Stimulated activated naive CD8-positive, alpha-beta T cell treated with anti-CD3 and anti-CD28 coated beads, Interleukin-15, Interleukin-2, amounts not matched to agents 100 U/mL and 50 U/mL, for 24 hours (primary cell): ENCODE results near the gene MAPRE2.
"Not testable (repeated sequence)": the region's sequence is repeated elsewhere in the genome, so short reads cannot be mapped to it uniquely, and the experiment has no call there.

Experiments
- ATAC-seq: fragments of 150-1000 bp; cut with Tn5 transposase; one replicate; pipeline ENCODE4 v1.10.0; 2021
- DNase-seq: peaks from one replicate; pipeline ENCODE4 v3.0.0; 2021

MAPRE2 gene

DNA sequence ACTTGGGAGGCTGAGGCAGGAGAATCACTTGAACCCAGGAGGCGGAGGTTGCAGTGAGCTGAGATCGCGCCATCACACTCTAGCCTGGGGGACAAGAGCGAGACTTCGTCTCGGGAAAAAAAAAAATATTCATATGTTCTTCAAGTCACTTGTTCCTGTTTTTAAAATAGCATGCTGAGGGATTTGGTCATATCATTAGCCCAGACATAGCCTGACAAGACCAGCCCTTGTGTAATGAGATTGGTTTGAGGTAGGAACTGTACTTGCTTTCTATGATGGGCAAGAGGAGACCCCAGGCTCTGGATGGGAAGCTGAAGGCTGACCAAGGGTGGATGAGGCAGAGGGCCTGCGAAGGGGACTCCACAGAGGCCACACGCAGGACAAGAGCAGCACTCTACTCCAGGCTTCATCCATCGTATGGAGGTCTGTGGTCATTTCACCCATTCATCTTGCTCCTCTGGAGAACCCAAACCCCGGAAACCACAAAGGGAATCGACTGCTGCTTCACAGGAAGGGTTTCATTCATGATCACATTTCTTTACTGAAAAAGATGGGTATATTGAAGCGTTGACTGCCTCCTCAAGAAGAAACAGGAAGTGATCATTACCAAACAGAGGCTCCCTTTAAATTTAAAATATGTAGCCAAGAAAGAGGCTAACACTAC, 112.5 kb downstream of the MAPRE2 start:
- DNase-seq, result no peak

DNA sequence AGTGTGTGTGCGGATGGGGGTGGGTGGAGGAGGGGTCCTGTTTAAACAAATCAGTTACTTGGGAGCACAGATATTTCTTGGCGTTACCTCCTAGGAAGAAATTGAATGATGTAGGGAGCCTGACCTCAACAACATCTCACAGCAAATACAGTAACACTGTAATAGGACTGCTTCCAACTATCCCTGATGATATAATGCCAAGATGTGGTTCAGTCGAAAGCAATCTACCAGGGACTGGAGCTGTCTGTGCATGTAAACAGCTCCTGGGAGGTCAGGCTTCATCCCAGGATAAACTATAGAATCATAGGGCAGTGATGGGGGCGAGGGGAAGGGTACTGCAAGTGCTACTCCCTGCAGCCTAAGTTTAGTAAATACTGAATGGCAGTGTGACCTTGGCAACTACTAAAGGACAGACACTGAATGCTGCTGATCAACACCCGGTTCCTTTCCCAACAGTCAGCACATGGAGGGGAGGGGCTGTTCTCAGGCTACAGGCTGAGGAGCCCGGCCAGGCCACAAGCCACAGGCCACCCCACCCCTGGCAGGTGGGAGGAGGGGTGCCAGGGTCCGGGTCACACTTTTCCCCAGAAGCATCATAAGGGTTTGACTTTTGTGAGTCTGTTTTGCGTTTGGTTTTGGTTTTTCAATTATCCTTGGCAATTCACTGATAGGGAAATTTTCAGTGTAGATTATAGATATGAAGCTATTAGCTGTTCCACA, 114.3 kb downstream of the MAPRE2 start:
- DNase-seq (peak; percentile 28), ATAC-seq (no peak)

More for the DNA sequence above, 112.5 kb downstream of the MAPRE2 start:
- no peak for ATAC-seq

DNA sequence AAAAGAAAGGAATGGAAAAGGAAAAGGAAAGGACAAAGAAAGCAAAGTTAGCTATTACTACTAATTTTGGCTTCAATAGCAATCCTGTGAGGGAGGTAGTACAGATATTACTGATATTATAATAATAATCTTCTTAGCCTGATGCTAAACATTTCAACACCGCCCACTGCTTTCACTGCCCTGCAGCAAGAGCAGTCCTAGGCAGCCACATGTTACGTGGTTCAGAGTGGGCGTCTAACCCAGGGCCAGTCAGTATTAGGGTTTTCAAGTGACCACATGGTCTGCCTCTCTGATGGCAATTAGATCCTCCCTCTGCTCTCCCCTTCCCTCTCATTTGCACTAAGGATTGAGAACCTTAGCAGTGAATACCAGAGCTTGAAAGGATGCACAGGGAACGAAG, 116.0 kb downstream of the MAPRE2 start:
- ATAC-seq (no peak), DNase-seq (no peak)

DNA sequence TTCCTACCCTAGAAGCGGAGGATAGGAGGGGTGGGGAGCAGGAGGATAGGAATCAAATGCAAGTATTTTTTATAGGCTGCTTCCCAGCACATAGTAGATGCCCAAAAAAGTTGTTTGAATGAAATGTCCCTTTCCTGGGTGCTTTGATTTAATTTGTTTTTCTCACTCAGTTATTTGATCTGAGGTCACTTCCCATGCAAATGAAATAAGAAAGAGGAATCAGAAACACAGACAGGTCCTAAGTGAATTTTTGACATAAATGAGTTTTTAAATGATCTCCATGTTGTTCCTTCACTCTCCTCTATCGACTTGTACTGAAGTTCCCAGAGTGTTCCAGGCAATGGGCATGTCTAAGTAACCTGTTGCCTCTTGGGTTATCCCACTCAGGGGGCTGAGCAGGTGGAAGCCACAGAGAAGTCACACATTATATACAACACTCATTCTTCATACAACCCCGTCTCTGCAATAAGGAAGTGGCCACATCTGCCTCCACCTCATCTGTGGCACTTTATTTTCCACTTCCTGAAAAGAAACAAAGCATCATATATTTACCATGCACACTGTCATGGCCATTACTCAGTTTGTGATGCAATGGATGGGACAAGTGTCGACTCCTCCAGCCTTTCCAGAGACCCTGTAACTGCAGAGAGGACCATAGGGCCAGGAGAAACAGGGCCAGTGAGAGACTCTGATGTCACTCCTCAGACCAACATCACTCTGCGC, 117.7 kb downstream of the MAPRE2 start:
- peak; percentile 83 for ATAC-seq
- peak; percentile 20 for DNase-seq

DNA sequence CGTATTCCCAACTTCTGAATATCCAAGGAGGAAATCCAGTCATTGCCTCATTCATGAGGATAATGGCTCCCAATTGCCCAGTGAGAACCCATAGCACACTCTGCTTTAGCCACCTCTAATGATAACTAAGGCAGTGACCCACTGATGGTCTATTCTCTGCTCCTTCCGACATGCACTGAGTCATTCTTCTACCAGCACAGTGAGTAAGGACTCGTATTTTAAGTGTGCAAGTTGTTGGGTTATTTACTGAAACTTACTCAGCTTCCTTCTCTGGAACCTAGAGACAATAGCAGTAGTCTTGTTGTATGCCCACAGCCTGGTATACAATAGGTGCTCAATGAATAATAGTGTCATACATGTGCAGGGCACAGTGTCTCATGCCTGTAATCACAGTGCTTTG, 118.6 kb downstream of the MAPRE2 start:
- ATAC-seq (peak; percentile 73), DNase-seq (no peak)

DNA sequence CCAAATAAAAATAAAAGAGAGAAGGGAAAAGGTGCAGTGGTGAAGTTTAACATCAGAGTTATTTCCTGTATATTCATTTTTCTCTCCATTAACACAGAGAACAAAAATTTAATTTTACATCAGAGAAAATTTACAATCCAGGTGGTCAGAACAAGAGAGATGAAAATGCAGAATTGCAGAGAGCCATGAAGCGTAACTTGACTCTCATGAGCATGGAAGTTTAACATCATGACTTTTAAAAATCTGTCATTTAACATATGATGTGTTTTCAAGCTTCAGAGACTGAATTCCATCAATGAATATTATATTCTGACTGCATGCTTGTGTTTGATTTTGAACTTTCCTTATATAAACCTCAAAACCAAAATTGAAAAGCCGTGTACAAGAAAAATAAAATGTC, 120.3 kb downstream of the MAPRE2 start:
- ATAC-seq (no peak), DNase-seq (no peak)

DNA sequence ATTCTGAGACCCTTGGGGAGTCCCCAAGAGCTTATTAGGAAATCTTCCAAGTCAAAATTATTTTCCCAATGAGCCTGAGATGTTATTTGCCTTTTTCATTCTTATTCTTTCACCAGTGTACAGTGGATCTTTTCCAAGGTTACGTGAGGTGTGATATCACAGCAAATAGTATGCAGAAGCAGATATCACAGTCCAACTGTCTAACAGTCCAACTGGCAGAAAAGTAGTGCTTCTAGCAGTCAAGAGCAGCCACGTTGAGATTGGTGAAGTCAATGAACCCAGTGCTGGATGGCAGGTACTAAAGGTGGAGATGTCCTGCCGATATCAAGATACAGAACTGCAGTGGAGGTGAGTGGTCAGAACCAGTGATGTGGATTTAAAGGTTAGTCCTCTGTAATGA, 120.7 kb downstream of the MAPRE2 start:
- ATAC-seq (no peak), DNase-seq (no peak)

DNA sequence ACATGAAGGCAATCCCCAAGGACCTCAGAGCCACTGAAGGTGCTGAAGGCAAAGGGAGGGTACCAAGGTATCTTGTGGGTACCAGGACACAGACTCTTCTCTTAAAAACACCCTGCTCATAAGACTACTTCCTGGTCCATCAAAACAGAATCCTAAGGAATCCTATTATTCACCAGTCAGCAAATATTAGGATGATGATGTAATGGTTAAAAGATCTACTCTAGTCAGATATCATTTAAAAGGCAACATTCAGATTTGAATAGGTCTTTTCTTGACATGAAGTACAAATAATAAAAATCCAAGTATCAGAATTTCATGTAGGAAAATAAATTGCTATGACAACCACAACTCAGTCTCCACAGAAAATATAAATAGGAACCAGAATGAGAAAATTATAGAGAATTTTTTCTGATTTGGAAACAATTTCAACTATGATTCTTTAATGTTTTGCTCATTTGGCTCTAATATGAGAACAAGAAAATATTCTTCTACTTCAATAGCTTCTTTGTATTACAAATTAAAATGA, 121.9 kb downstream of the MAPRE2 start:
- ATAC-seq (no peak), DNase-seq (no peak)

DNA sequence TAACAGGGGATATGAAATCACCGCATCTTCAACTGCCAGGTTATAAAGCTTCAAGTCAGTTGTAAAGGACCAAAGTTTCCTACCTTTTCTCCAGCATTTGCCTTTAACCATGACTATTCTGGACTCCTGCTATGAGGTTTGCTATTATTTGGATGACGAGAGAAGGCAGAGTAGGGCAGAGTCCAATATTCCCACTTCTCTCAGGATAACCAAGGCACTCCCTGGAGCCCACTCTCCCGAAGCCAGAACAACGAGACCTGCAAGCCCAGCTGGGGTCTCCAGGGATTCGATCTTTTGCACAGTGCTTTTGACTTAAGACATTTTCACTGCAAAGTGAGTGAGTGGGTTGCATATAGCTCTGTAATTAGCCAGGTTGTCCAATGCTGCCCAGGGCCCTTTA, 122.5 kb downstream of the MAPRE2 start:
- DNase-seq (no peak), ATAC-seq (no peak)

DNA sequence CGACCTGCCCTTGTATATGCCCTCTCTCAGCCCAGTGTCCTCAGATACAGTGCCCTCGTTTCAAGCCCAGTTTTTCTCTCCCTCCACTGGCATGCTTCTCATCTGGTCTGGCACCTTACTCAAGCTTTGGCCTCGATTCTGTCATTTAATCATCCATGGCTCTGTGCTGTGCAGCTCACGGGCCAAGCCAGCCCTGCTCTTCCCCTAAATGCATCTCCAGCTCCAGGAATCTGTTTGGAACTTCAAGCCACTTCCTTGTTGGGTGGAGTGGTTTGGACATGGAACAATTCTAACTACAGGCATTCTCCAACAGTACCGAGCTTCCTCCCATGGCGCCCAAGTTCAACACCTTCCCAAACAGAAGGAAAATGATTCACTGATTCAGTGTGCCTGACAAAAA, 122.9 kb downstream of the MAPRE2 start:
- DNase-seq (no peak), ATAC-seq (no peak)

DNA sequence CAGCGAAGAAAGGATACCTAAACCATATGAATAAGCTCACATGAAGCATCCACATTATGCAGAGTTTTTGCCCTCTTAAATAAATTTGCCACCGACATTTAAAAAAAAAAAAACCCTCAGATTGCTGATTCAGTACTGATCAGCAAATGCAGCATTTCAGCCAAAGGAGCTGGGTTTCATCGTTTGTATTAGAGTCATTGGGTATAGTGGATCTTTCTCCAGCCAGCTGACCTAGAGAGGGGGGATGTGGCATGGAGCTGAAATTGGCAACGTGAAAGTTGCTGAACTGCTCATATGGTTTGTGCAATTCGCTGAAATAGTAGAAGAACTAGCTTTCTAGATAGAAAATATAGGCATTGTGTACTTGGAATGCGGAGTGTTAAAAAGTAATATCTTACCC, 126.1 kb downstream of the MAPRE2 start:
- ATAC-seq (no peak), DNase-seq (no peak)

DNA sequence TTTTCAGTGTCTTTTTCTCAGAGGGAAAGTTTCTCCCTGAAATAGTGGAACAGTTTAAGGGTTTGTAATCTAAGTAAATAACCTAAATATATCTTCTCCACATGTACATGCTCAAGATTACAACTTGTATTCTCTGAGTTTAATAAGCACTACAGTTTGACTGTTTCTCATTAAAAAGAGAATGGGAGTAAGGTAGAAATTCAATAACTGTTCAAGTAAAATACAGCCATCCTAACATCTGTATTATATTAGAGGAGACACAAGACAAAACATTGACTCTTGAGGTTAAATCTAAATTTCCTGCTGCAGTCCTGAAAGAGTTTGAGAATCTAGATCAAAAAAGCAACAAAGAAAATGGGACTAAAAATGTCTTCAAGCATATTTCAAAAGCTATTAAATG, 126.6 kb downstream of the MAPRE2 start:
- DNase-seq, result no peak
- ATAC-seq, result no peak

DNA sequence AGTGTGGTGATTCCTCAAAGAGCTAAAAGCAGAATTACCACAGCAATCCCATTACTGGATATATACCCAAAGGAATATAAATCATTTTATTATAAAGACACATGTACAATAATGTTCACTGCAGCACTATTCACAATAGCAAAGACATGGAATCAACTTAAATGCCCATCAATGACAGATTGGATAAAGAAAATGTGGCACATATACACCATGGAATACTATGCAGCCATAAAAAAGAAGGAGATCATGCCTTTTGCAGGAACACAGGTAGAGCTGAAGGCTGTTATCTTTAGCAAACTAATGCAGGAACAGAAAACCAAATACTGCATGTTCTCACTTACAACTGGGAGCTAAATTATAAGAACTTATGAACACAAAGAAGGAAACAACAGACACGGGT, 129.1 kb downstream of the MAPRE2 start:
- ATAC-seq, DNase-seq: not testable (repeated sequence)

DNA sequence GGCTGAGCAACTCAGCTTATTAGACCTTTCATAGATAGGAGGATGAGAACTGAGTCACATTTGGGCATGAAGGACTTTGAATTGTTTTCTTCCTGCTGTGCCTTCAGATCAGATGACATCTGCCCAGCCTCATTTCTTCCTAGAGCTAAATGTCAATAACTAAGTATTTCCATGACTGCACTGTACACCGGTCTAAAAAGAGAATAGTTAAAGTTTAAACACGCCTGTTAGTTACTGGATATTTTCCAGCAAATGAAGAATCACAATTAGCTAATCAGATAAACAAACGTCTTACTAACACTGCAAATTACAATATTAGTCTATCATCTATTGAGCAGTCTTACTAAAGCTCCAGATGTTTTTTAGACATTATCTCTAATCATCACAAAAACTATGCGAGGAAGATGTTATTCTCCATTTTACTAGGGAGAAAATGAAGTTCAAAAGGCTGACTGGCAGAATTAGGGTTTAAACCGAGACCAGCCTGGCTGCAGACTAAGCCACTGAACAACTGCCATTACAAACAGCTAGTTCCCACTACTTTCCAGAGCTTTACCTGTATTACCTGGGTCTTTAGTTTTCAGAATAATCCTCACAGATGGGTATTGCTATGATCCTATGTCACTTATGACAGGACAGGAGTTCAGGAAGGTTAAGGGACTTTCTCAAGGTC, 130.2 kb downstream of the MAPRE2 start:
- ATAC-seq, result peak; percentile 84
- no peak for DNase-seq

DNA sequence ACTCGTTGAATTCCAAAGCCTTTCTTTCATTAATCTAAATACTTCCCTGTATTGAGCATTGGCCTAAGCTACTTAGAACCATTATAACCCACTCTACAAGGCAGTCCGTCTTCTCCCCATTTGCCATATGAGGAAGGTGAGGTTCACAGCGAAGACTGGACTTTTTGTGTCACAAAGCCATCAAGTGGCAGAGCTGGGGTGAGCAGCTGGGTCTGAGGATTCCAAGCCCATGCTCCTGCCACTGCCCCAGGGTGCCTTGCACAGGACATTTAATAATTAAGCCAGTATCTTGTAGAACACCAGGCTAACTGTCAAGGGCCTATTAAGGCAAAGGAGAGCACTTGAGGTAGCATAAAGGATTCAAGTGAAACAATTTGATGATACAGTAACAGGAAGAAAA, 130.8 kb downstream of the MAPRE2 start:
- ATAC-seq, result no peak
- no peak for DNase-seq

DNA sequence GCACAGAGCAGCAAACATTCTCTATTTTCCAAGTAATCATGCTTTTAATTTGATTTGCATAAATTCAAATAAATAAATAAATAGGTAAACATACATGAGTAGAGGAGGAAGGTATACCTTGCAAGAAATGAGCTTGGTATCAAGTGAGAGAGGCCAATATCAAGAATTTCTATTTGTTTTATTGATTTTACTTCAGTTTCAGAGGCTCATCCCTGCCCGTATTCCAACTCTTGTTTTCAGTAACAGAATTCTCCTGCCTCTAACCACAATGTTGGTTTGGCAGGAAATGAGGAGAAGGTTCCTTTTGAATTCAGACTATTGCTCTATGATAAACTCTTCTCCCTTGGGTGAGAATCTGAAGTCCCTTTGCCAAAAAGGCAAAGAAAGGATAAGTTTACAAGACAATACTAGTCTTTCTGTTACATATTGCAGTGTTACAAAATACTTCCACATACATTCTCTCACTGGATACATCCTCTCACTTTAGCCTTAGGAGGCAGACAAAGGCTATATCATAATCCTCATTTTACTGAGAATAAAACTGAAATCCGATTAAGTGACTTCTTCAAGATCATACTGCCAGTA, 131.3 kb downstream of the MAPRE2 start:
- no peak for ATAC-seq

DNA sequence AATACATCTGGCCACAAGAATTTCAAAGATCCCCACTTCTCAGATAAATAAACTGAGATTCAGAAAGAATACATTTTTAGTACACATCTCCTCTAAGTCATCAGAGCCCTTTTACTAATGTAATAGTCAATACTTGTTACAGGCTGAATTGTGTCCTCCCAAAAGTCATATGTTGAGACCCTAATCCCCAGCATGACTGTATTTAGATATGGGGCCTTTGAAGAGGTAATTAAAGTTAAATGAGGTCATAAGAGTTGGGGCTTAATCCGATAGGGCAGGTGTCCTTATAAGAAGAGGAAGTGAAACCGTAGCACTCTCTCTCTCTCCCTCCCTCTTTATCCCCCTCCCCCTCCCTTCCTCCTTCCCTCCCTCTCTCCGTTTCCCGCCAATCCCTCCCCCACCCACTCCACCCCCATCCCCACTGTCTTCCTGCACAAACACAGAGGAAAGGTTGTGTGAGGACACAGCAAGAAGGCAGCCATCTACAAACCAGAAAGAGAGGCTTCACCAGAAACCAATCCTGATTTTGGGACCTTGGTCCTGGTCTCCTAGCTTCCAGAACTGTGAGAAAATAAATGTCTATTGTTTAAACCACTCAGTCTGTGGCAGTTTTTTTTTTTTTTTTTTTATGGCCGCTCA, 133.0 kb downstream of the MAPRE2 start:
- peak; percentile 42 for ATAC-seq
- no peak for DNase-seq

More for the DNA sequence above, 131.3 kb downstream of the MAPRE2 start:
- no peak for DNase-seq

DNA sequence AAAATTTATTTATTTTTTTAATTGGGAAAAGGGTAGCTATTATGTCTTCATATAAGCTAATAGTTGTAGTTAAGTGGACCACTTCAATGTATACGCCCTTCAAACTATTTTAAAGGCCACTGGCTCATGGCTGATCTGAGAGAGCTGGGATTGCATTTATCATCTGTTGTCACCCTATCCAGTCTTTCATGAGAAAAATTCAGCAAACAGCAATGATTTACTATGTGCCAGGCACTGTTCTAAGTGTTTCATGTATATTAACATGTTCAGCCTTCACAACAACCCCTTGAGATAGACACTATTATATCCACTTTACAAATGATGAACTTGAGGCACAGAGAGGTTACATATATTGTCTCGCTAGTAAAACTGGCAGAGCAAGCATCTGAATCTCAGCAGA, 133.5 kb downstream of the MAPRE2 start:
- DNase-seq (no peak), ATAC-seq (no peak)

DNA sequence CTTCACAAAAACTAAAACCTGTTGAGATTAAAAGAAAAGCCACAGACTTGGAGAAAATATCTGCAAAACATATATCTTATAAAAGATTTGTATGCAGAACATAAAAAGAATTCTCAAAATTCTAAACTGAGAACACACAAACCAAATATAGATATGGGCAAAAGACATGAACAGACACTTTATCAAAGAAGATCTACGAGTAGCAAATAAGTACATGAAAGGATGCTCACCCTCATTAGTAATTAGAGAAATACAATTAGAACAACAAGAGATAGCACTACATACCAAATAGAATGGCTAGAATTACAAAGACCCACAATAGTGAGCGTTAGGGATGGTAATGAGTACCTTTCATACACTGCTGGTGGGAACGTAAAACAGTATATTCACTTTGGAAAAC, 135.7 kb downstream of the MAPRE2 start:
- no peak for ATAC-seq
- DNase-seq, result no peak

DNA sequence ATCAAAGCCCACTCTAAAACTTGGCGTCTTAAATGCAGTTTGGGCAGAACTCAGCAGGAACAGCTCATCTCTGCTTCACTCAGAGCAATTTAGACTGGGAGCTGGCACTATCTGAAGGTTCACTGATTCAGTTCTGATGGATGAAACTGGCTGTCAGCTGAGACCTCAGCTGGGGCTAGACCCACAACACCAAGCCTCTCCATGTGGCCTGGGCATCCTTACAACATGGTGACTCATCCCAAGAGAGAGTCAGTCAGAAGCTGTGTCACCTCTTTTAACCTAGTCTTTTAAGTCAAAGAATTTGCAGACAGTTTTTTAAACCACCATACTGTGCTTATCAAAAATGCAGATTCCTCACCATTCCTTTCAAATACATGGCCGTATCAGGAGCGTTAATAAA, 137.0 kb downstream of the MAPRE2 start:
- DNase-seq (no peak), ATAC-seq (peak; percentile 87)

DNA sequence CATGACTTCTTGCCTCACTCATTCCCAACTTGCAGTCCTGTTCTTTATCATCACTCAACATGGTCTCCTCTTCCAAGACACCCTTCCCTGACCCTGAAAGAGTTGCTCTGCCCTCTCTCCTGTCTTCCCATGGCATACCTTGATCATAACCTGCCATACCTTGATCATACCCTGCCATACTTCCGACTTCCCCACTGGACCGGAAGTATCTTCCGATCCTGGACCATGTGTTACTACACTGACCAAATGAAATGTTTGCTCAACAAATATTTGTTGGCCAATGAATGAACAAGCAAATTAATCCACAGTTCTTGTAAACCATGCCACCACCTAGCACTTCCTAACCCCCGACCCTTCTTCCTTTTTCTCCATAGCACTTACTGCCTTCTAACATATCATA, 138.7 kb downstream of the MAPRE2 start:
- no peak for DNase-seq

DNA sequence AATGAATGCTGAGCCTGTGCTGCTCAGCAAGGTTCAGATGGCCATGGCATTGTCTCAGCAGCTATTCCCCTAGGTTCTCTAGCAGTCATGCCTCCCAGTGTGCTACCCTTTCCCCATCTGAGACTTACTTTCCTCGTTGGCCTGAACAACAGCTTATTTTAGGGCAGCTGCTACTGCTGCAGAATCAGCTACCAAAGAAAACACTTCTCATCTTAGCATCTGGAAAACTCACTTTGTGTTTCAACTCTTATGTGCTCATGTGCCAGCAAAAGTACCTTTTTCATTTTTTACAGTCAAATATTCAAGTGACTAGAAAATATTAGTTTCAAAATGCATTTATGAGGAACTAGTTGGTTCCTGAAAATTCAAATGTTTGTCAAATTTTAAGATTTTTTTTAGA, 139.2 kb downstream of the MAPRE2 start:
- ATAC-seq, result no peak
- no peak for DNase-seq

More for the DNA sequence above, 138.7 kb downstream of the MAPRE2 start:
- ATAC-seq, result no peak
